Heart left ventricle (tissue), 13 donors: ENCODE measurements around the gene NEK2.

Source experiments
- POLR2A ChIP-seq, 2 donors: fragments of 450-650 bp; IDR thresholded peaks; one replicate each; pipeline ENCODE4 v1.6.1; 2017; ENCODE audit warnings: antibody characterized with exemption in 2 of 2, mild to moderate bottlenecking in 2 of 2, moderate library complexity in 2 of 2
- TF ChIP-seq, protein P1 (sequence below), 12 donors: fragments of 200-600 bp; sonication (generic) in 4 of 12; IDR thresholded peaks; one replicate each; pipeline versions ENCODE4 v1.5.0 to v1.8.0; 2018 to 2022; ENCODE audit warnings: antibody characterized with exemption in 12 of 12, mild to moderate bottlenecking in 5 of 12
- donor health status: ischemic (EF 13 %, LVEDD 7.1; RV severe dilation, severe dysfunction).
- donor health status: DM: no; HTN: yes; CAD: no.
- donor health status: DM: no; HTN: no; CAD: no.
- donor health status: ischemic (EF 25% LVEDD 6.9; RV normal size, moderate dysfunction).
- donor health status: ischemic (EF 25% LVEDD 5.7; RV mildly dilated, moderate dysfunction).
- donor health status: ischemic (EF 35%, LVEDD 5.7; RV mildly dilated, moderate dysfunction).
- donor health status: nonischemic (EF 11% LVEDD 7.7; RV severe dilation, severe dysfunction).
- donor health status: DM: yes; HTN: yes; CAD: no.
- donor health status: PGD.
- donor health status: ischemic (EF 29% LVEDD 5.4; RV normal size, mild dysfunction).
- donor health status: nonischemic (EF 23%, LVEDD 6.1; RV moderate dilation, normal function).

DNA sequence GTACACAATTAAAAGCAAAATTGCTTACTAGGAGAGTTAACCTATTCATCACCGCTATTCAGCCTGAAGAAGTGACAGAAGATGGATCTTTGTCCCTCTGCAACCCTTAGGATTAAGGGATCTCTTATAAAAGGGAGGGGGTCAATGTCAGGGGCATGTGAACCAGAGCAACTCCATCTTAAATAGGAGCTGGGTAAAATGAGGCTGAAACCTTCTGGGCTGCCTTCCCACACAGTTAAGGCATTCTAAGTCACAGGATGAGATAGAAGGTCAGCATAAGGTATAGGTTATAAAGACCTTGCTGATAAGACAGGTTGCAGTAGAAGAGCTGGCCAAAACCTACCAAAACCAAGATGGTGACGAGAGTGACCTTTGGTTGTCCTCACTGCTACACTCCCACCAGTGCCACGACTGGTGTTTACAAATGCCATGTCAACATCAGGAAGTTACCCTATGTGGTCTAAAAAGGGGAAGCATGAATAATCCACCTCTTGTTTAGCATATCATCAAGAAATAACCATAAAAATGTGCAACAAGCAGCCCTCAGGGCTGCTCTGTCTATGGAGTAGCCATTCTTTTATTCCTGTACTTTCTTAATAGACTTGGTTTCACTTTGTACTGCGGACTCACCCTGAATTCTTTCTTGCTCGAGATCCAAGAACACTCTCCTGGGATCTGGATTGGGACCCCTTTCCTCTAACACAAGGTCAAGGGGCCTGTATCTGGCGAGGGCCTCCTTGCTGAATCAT, 35.3 kb upstream of the NEK2 start:
- TF ChIP-seq, protein P1, sequence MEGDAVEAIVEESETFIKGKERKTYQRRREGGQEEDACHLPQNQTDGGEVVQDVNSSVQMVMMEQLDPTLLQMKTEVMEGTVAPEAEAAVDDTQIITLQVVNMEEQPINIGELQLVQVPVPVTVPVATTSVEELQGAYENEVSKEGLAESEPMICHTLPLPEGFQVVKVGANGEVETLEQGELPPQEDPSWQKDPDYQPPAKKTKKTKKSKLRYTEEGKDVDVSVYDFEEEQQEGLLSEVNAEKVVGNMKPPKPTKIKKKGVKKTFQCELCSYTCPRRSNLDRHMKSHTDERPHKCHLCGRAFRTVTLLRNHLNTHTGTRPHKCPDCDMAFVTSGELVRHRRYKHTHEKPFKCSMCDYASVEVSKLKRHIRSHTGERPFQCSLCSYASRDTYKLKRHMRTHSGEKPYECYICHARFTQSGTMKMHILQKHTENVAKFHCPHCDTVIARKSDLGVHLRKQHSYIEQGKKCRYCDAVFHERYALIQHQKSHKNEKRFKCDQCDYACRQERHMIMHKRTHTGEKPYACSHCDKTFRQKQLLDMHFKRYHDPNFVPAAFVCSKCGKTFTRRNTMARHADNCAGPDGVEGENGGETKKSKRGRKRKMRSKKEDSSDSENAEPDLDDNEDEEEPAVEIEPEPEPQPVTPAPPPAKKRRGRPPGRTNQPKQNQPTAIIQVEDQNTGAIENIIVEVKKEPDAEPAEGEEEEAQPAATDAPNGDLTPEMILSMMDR (IDR thresholded peaks at IDR 0.05): no peak
- no peak for TF ChIP-seq POLR2A (IDR thresholded peaks at IDR 0.05)
